Large intestine (tissue), 3 donors: ENCODE data around the gene CAPZB. TPM values are rescaled to one million over a fixed set of nuclear protein-coding genes. Genes with fewer than 3 reads are reported as not detected.

ENCODE experiments used
- DNase-seq, 2 donors: peaks; one replicate each; pipeline versions ENCODE4 v3.0.0 to v3.0.0-alpha.2; 2013
- H3K27ac ChIP-seq: one replicate; pipeline ENCODE4 v1.5.1; 2013; ENCODE audit warnings: low read length
- H3K27me3 ChIP-seq: 2 replicates; pipeline ENCODE4 v1.6.1; 2013; ENCODE audit warnings: low read length; ENCODE audit not compliant: control insufficient read depth, insufficient read depth
- H3K36me3 ChIP-seq: 2 replicates; pipeline ENCODE4 v1.6.1; 2013; ENCODE audit warnings: low read length; ENCODE audit not compliant: control insufficient read depth, insufficient read depth
- H3K4me1 ChIP-seq: one replicate; pipeline ENCODE4 v1.6.1; 2013; ENCODE audit warnings: low read length; ENCODE audit not compliant: control insufficient read depth, insufficient read depth
- H3K4me3 ChIP-seq: one replicate; pipeline ENCODE4 v1.5.1; 2013; ENCODE audit warnings: low read length
- H3K9me3 ChIP-seq: one replicate; pipeline ENCODE4 v1.6.1; 2013; ENCODE audit warnings: mild to moderate bottlenecking, low read depth, low read length, moderate library complexity; ENCODE audit not compliant: control insufficient read depth
- WGBS: methylation state at CpG from one replicate; pipeline ENCODE4 v1.1.5; 2013; ENCODE audit warnings: low lambda C conversion rate; ENCODE audit not compliant: insufficient coverage; 5-methylcytosine and 5-hydroxymethylcytosine counted together
- polyA plus RNA-seq: library from polyadenylated mRNA; unstranded; fragments of 120-200 nt; gene quantifications from one replicate; pipeline ENCODE4 v1.2.1, GENCODE V29; 2013

CAPZB gene
- polyA plus RNA-seq, 1 donor = 245 TPM

DNA sequence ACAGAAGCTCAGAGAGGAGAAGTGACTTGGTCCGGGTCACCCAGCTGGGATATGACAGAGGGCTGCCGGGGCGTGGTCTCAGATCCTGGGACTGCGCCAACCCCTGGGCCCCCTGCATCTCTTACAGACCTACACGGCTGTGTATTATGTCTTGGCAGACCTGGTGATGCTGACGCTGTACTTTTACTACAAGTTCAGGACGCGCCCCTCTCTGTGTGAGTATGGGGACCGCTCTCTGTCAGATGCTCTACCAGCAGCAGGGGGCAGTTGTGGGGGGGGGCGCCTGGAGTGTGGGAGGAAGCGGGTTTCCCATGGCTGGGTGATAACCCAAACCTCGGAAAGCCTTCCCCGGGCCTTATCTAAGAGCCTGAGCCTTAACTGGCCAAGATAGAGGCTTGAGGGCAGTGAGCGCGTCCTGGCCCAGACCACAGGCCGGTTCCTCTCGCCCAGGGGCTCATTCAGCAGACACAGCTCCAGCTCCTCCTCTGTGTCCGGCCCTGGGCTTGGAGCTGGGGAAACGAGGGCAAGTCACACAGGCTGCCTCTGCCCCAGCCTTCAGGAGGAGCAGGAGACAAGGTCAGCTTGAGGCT lies 159.9 kb downstream of the CAPZB start:
- H3K36me3 ChIP-seq = peaks cover 77% of the 10 kb centered on the region
- no peak overlapping the region for H3K27ac ChIP-seq
- no peak overlapping the region for H3K4me3 ChIP-seq
- no peak for DNase-seq
- H3K4me1 ChIP-seq = no peaks in the 10 kb centered on the region
- no peaks in the 10 kb centered on the region for H3K9me3 ChIP-seq
- no peaks in the 10 kb centered on the region for H3K27me3 ChIP-seq
- WGBS = no CpG with 5 or more reads among the region's 19 CpGs

DNA sequence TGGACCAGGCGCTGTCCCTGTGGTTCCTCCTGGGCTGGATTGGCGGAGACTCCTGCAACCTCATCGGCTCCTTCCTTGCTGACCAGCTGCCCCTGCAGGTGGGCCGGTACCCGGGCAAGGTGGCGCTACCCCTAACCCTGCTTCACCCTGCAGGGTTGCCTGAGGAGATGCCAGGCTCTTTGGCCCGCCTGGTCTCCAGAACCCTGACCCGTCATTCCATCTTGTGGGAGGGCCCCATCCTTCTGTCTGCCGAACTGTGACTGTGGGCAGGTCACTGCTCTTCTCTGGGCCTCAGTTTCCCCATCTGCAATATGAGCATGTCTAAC lies 160.7 kb downstream of the CAPZB start:
- Histone ChIP-seq H3K4me3 (no peak overlapping the region), H3K36me3 (peaks cover 72% of the 10 kb centered on the region), H3K27me3 (no peaks in the 10 kb centered on the region), H3K4me1 (no peaks in the 10 kb centered on the region), H3K9me3 (no peaks in the 10 kb centered on the region), H3K27ac (no peak overlapping the region)
- WGBS = no CpG with 5 or more reads among the region's 9 CpGs
- no peak for DNase-seq

DNA sequence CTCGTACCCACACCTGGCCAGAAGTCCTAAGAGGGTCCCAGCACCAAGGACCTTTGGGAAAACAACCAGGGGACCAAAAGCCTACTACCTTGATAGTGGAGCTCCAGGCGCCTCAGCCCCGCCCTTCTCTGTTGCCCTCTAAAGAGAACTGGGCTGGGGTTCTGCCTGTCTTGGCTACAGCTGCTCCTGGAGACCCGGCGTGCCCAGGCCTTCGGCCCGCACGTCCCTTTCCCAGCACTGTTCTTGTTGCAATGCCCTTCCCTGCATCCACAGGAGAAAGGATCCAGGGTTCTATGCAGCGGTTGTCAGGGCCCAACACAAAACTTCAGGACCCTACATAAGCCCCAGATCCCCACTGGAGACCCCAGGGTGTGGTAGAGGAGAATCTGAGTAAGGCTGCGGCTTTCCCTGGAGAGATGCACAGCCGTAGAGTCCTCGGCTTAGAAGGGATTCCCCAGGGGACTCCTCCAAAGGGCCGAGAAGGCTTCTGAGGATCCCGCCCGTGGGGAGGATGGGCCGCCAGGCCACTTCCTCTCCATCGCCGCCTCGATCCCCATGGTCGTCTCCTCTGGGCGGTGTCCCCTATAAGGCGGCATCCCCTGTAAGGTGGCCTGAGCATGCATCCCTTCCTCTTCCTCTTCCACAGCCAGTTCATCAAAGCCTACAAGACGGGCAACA lies 161.2 kb downstream of the CAPZB start:
- Histone ChIP-seq H3K36me3 (peaks cover 68% of the 10 kb centered on the region), H3K4me3 (no peak overlapping the region), H3K27me3 (no peaks in the 10 kb centered on the region), H3K27ac (no peak overlapping the region), H3K9me3 (no peaks in the 10 kb centered on the region), H3K4me1 (no peaks in the 10 kb centered on the region)
- no CpG with 5 or more reads among the region's 23 CpGs for WGBS
- no peak for DNase-seq

DNA sequence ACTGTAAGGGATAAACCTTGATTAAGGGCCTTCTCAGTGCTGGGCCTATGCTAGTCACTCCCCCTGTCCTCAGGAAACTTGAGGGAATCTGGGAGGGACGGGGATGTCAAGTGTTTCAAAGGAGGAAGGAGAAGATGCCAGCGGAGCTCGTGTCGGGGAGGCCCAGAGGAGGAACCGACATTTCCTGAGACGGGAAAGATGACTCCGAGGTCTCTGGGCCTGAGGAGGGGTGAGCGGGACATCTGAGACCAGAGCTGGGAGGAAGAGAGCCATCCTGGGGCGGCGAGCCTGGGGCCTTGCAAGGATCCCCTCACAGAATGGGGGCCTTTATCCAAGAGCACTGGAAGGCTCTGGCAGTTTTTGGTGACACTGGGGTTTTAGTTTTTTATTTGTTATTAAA lies 162.9 kb downstream of the CAPZB start:
- no peaks in the 10 kb centered on the region for H3K9me3 ChIP-seq
- H3K36me3 ChIP-seq = peaks cover 70% of the 10 kb centered on the region
- H3K27me3 ChIP-seq = no peaks in the 10 kb centered on the region
- DNase-seq = no peak
- H3K27ac ChIP-seq = no peak overlapping the region
- no CpG with 5 or more reads among the region's 10 CpGs for WGBS
- no peak overlapping the region for H3K4me3 ChIP-seq
- no peaks in the 10 kb centered on the region for H3K4me1 ChIP-seq

DNA sequence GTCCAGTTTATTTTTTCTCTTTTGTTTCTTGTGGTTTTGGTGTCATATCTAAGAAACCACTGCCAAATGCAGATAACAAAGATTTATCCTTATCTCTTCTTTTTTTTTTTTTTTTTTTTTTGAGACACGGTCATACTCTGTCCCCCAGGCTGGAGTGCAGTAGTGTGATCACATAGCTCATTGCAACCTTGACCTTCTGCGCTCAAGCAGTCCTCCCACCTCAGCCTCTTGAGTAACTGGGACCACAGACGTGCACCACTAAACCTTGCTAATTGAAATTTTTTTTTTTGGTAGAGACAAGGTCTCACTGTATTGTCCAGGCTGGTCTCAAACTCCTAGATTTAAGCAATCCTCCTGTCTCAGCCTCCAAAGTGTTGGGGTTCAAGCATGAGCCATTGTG lies 164.3 kb downstream of the CAPZB start:
- H3K4me3 ChIP-seq = no peak overlapping the region
- peaks cover 63% of the 10 kb centered on the region for H3K36me3 ChIP-seq
- H3K9me3 ChIP-seq = no peaks in the 10 kb centered on the region
- H3K27ac ChIP-seq = no peak overlapping the region
- no peaks in the 10 kb centered on the region for H3K4me1 ChIP-seq
- no peaks in the 10 kb centered on the region for H3K27me3 ChIP-seq
- WGBS = no CpG with 5 or more reads among the region's 3 CpGs
- no peak for DNase-seq

DNA sequence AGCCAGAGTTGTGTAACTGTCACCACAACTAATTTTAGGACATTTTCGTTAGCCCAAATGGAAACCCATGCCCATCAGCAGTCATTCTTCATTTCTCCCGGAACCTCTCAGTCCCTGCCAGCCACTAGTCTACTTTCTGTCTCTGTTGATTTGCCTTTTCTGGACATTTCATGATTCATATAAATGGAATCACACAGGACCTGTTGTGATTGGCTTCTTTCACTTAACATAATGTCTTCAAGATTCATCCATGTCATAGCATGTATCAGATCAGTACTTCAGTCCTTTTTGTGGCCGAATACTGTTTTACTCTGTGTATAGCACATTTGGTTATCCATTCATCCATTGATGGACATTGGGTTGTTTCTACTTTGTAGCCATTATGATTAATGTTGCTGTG lies 166.1 kb downstream of the CAPZB start:
- Histone ChIP-seq H3K36me3 (peaks cover 49% of the 10 kb centered on the region), H3K4me3 (no peak overlapping the region), H3K4me1 (peaks cover under 1% of the 10 kb centered on the region), H3K27ac (no peak overlapping the region), H3K27me3 (no peaks in the 10 kb centered on the region), H3K9me3 (no peaks in the 10 kb centered on the region)
- no CpG with 5 or more reads among the region's 3 CpGs for WGBS
- DNase-seq = no peak

DNA sequence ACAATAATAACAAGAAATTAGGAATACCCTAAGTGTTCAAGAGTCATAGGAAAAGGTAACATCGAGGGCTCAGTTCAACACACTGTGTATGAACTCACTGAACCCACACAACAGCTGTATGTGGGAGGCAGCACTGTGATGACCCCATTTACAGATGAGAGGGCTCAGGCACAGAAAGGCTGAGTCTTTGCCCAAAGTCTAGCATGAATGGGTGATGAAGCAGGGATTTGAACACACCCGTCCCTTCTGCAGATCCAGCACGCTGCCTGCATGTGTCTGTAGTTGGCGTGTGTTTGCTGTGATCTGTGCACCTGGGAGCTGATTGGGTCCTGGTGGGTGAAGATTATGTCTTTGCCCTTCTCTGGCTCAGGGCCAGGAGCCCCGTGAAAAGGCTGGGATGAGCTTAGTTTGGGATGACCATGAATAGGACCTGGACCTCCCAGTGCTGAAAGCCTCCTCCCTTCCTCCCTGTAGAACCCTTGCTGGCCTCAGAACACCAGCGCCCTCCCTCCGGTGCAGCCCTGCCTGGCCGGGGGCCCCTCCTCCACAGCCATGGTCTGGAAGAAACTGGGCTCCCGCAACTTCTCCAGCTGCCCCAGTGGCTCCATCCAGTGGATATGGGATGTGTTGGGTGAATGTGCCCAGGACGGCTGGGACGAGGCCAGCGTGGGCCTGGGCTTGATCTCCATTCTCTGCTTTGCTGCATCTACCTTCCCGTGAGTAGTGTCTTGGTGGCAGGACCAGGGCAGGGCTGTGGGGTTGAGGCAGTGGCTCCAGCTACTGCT lies 168.0 kb downstream of the CAPZB start:
- no peaks in the 10 kb centered on the region for H3K27me3 ChIP-seq
- no peak for DNase-seq
- no peak overlapping the region for H3K4me3 ChIP-seq
- no CpG with 5 or more reads among the region's 13 CpGs for WGBS
- no peak overlapping the region for H3K27ac ChIP-seq
- no peaks in the 10 kb centered on the region for H3K9me3 ChIP-seq
- peaks cover 39% of the 10 kb centered on the region for H3K36me3 ChIP-seq
- H3K4me1 ChIP-seq = peaks cover 16% of the 10 kb centered on the region

DNA sequence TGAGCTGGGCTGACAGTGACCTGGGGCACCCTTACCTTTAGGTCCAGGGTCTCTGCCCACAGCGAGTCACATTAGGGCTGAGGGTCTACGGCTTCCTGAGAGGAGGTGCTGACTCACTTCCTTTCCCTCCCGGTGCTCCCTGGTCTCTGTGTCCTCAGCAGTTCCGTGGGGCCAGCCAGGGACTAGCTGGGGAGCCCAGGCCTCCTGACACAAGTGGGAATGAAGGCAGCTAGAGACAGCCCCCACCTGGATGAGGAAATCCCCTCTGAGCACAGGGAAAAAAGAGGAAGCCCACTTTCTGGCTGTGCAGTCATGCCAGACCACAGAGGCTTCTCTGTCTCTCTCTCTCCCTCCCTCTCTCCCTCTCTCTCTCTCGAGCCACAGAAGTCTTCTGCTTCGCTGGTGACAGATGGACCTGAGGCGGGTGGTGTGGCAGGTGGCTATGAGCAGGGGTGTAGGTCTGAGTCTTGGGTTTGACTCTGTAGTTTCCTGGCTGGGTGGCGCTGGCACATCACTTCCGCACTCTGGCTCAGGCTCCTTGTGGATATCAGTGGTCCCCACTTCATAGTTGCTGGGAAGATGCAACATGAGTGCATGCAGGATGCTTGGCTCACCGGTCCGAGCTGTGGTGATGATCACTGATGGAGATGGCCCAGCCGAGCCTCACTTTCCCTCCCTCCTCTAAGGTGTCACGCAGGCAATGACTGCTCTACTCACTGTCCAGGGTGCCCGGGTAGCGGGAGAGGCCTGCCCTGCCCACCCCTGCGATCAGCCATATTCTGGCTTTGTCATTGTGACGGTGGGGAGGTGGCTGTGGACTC lies 169.8 kb downstream of the CAPZB start:
- H3K4me1 ChIP-seq = peaks cover 19% of the 10 kb centered on the region
- no peak overlapping the region for H3K27ac ChIP-seq
- WGBS = no CpG with 5 or more reads among the region's 17 CpGs
- no peak overlapping the region for H3K4me3 ChIP-seq
- H3K9me3 ChIP-seq = no peaks in the 10 kb centered on the region
- no peak for DNase-seq
- H3K27me3 ChIP-seq = no peaks in the 10 kb centered on the region
- peaks cover 29% of the 10 kb centered on the region for H3K36me3 ChIP-seq

DNA sequence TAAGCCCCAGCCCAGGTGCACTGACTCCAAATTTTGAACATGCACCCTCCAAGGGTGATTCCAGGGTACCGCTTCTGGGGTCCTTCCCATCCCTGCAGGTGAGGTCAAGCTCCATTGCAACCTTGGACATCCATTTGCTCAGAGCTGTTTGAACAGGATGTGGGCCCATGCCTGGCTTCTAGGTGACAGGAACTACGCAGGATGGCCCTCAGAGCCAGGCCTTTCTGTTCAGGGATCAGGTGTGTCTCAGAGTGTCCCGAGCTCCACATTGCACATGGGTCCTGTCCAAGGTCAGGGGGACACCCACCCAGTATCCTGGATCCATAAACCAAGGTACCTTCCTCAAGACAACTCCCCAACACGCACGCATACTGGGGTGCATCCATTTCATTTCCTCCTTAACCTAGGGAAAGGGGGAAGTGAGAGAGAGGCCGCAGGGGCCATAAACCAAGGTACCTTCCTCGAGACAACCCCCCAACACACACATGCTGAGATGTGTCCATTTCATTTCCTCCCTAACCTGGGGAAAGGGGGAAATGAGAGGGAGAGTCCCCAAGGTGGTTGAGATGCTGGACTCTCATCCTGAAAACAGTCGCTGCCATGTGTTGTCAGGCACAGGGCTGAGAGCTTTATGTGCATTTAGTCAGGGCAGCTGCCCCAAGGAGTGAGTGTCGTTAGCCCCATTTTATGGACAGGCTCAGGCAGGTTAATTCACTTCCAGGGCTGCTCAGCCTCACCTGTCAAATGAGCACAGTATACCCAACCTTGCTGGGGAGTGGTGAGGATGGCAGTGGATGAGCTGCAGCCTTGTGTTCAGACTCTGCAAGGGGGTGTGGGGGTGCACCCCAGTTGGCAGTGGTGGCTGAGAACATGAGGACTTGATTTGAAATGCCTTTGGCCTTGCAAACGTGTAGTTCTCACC lies 171.1 kb downstream of the CAPZB start:
- no CpG with 5 or more reads among the region's 10 CpGs for WGBS
- Histone ChIP-seq H3K9me3 (no peaks in the 10 kb centered on the region), H3K27me3 (no peaks in the 10 kb centered on the region), H3K36me3 (peaks cover 29% of the 10 kb centered on the region), H3K4me1 (peaks cover 21% of the 10 kb centered on the region), H3K4me3 (no peak overlapping the region), H3K27ac (peak overlapping the region; percentile 60)
- DNase-seq = no peak
